Esophagus muscularis mucosa (tissue), 4 donors: ENCODE results near the gene IRF9. TPM values are rescaled to one million over a fixed set of nuclear protein-coding genes. Genes with fewer than 3 reads are reported as not detected.

Experiments
- DNase-seq: peaks from one replicate; pipeline ENCODE4 v3.0.0-alpha.2; 2017; ENCODE audit errors: extremely low spot score
- H3K27ac ChIP-seq, 4 donors: fragments of 200-600 bp; sonication (generic); replicated peaks in 1 of 4; 1 replicate in 3 of 4; 2 replicates in 1 of 4; pipeline ENCODE4 v1.5.1; 2016 to 2019; ENCODE audit warnings: mild to moderate bottlenecking in 1 of 4
- H3K27me3 ChIP-seq, 4 donors: fragments of 200-600 bp; sonication (generic); one replicate each; pipeline versions ENCODE4 v1.5.1 to v1.6.0; 2016 to 2019
- H3K36me3 ChIP-seq, 4 donors: fragments of 200-600 bp; sonication (generic); one replicate each; pipeline ENCODE4 v1.5.1; 2016 to 2019
- H3K4me1 ChIP-seq, 4 donors: fragments of 200-600 bp; sonication (generic); one replicate each; pipeline ENCODE4 v1.5.1; 2016 to 2019
- H3K4me3 ChIP-seq, 4 donors: fragments of 200-600 bp; sonication (generic); 1 replicate in 2 of 4; 2 replicates in 2 of 4; pipeline ENCODE4 v1.5.1; 2016 to 2019; ENCODE audit warnings: mild to moderate bottlenecking in 4 of 4, moderate library complexity in 1 of 4
- H3K9me3 ChIP-seq, 4 donors: fragments of 200-600 bp; sonication (generic); 1 replicate in 3 of 4; 2 replicates in 1 of 4; pipeline ENCODE4 v1.5.1; 2016 to 2019
- CTCF ChIP-seq, 3 experiments: fragments of 200-600 bp in 2 of 3; fragments of 450-650 bp in 1 of 3; sonication (generic) in 2 of 3; IDR thresholded peaks; one replicate each; pipeline ENCODE4 v1.5.1; 2017 to 2019; ENCODE audit warnings: antibody characterized with exemption in 3 of 3, mild to moderate bottlenecking in 2 of 3, moderate library complexity in 1 of 3
- EP300 ChIP-seq: sonication (generic); formaldehyde crosslinking; IDR thresholded peaks from one replicate; pipeline ENCODE4 v1.6.1; 2017; ENCODE audit warnings: antibody characterized with exemption
- POLR2A ChIP-seq: fragments of 450-650 bp; IDR thresholded peaks from one replicate; pipeline ENCODE4 v1.6.1; 2017; ENCODE audit warnings: antibody characterized with exemption, moderate library complexity, mild to moderate bottlenecking, low read depth
- POLR2AphosphoS5 ChIP-seq, 2 donors: sonication (generic); formaldehyde crosslinking; IDR thresholded peaks; one replicate each; pipeline ENCODE4 v1.6.1; 2017; ENCODE audit warnings: antibody characterized with exemption in 2 of 2
- WGBS: methylation state at CpG from one replicate; pipeline ENCODE4 v1.1.5; 2018; 5-methylcytosine and 5-hydroxymethylcytosine counted together
- intact Hi-C: fragments of 100-400 bp; cut with DNase I; formaldehyde crosslinking; loops from one replicate; pipeline ENCODE4 v1.15.1; 2023
- total RNA-seq, 4 donors: library from RNA; depleted of rRNA; stranded (reverse); fragments of >200 nt; gene quantifications; one replicate each; pipeline versions ENCODE4 v1.1.0 to v1.2.1, GENCODE V29; 2016

IRF9 gene
- total RNA-seq, 4 donors from 2014 or later: 39.5 to 78.3 (median 63.2) TPM

- 0% methylated on average over 41 of the region's 57 CpGs for WGBS
- TF ChIP-seq POLR2A (no peak), POLR2AphosphoS5 (IDR thresholded peaks at IDR 0.05) (peak; percentile 74 to 82), CTCF (IDR thresholded peaks at IDR 0.05) (no peak)
- Histone ChIP-seq H3K4me1 (peaks cover 19 to 53% (median 42%) of the 10 kb centered on the region in 4 donors), H3K9me3 (no peaks in the 10 kb centered on the region), H3K36me3 (peaks cover 20 to 46% (median 40%) of the 10 kb centered on the region in 4 donors), H3K27ac (peak within 1 kb of the TSS; percentile 88 to 94 (median 90)), H3K4me3 (peak within 1 kb of the TSS; percentile 63 to 92 (median 78)), H3K27me3 (no peaks in the 10 kb centered on the region)
- peak; percentile 100 for DNase-seq
- intact Hi-C loops: loop anchor here (10.0 kb wide), 1 partner anchor 288 kb away; no protein-coding TSS in a partner anchor
These were observed 13.9 kb upstream of the IRF9 start, which contains the start of gene RNF31 for GRCh38 chr14:24146978-24147760. Gene RNF31 (plus strand): TSS chr14:24147498. CDS start chr14:24147699, 201 bp downstream.

GRCh38 chr14:24147761-24148428 is 13.2 kb upstream of the IRF9 start:
- no peaks in the 10 kb centered on the region for H3K9me3 ChIP-seq
- peak overlapping the region; percentile 63 to 92 (median 78) for H3K4me3 ChIP-seq
- H3K27me3 ChIP-seq: no peaks in the 10 kb centered on the region
- intact Hi-C loops: loop anchor here (10.0 kb wide), 1 partner anchor 287 kb away; no protein-coding TSS in a partner anchor
- H3K36me3 ChIP-seq: peaks cover 27 to 53% (median 47%) of the 10 kb centered on the region in 4 donors
- TF ChIP-seq POLR2A (no peak), CTCF (IDR thresholded peaks at IDR 0.05) (no peak), EP300 (no peak), POLR2AphosphoS5 (IDR thresholded peaks at IDR 0.05) (no peak)
- peak overlapping the region; percentile 88 to 94 (median 90) for H3K27ac ChIP-seq
- H3K4me1 ChIP-seq: peaks cover 17 to 47% (median 38%) of the 10 kb centered on the region in 4 donors
- WGBS: 12% methylated on average over 11 of the region's 29 CpGs
- no peak for DNase-seq

GRCh38 chr14:24149302-24149969 is 11.6 kb upstream of the IRF9 start:
- TF ChIP-seq POLR2AphosphoS5 (IDR thresholded peaks at IDR 0.05) (no peak), CTCF (IDR thresholded peaks at IDR 0.05) (no peak), EP300 (no peak), POLR2A (no peak)
- intact Hi-C loops: loop anchor here (10.0 kb wide), 1 partner anchor 285 kb away; no protein-coding TSS in a partner anchor
- H3K4me3 ChIP-seq: no peak overlapping the region
- peaks cover 17 to 47% (median 38%) of the 10 kb centered on the region in 4 donors for H3K4me1 ChIP-seq
- no peaks in the 10 kb centered on the region for H3K9me3 ChIP-seq
- DNase-seq: no peak
- 92% methylated on average over 3 of the region's 3 CpGs for WGBS
- no peaks in the 10 kb centered on the region for H3K27me3 ChIP-seq
- H3K36me3 ChIP-seq: peaks cover 31 to 59% (median 53%) of the 10 kb centered on the region in 4 donors
- no peak overlapping the region for H3K27ac ChIP-seq

- Histone ChIP-seq H3K27ac (no peak overlapping the region), H3K36me3 (peaks cover 37 to 65% (median 60%) of the 10 kb centered on the region in 4 donors), H3K27me3 (no peaks in the 10 kb centered on the region), H3K4me3 (no peak overlapping the region), H3K4me1 (peaks cover 17 to 44% (median 34%) of the 10 kb centered on the region in 4 donors), H3K9me3 (no peaks in the 10 kb centered on the region)
- no peak for TF ChIP-seq EP300
- DNase-seq: no peak
- intact Hi-C loops: no loop called here
- 92% methylated on average over 9 of the region's 9 CpGs for WGBS
These were observed 11.0 kb upstream of the IRF9 start for GRCh38 chr14:24150061-24150460.

- DNase-seq: no peak
- Histone ChIP-seq H3K4me1 (peaks cover 13 to 39% (median 29%) of the 10 kb centered on the region in 4 donors), H3K27me3 (no peaks in the 10 kb centered on the region), H3K9me3 (no peaks in the 10 kb centered on the region), H3K4me3 (no peak overlapping the region), H3K27ac (no peak overlapping the region), H3K36me3 (peaks cover 42 to 70% (median 65%) of the 10 kb centered on the region in 4 donors)
- intact Hi-C loops: no loop called here
- TF ChIP-seq POLR2AphosphoS5 (IDR thresholded peaks at IDR 0.05) (no peak), CTCF (IDR thresholded peaks at IDR 0.05) (no peak), POLR2A (no peak), EP300 (no peak)
- 87% methylated on average over 7 of the region's 9 CpGs for WGBS
These were observed 10.5 kb upstream of the IRF9 start for GRCh38 chr14:24150567-24150966.
